ENCODE data around the gene THSD7A.

GRCh38 chr7:11345621-11346020 lies 486.4 kb downstream of the THSD7A start:
- TF ChIP-seq YY1 (IDR thresholded peaks at IDR 0.05; ENCODE audit: insufficient read depth, insufficient replicate concordance, low read depth, low read length) = no peak
- no peak for TF ChIP-seq ZNF143 (CRISPR knock-in tag; IDR thresholded peaks at IDR 0.05)
- TF ChIP-seq E2F5 (CRISPR knock-in tag; conservative IDR thresholded peaks at IDR 0.05) = no peak
- TF ChIP-seq KLF13 (CRISPR knock-in tag; IDR thresholded peaks at IDR 0.05) = no peak
